DMS53 treated with DMSO at 0.1 percent for 48 hours (cell line): ENCODE measurements around the gene DTWD2.
"Not testable (repeated sequence)": the region's sequence is repeated elsewhere in the genome, so short reads cannot be mapped to it uniquely, and the experiment has no call there.

ENCODE experiments used
- DNase-seq: peaks from one replicate; lab custom pipeline; 2025; ENCODE audit not compliant: unreplicated experiment; lab: John Stamatoyannopoulos, UW

The DTWD2 gene

DNA sequence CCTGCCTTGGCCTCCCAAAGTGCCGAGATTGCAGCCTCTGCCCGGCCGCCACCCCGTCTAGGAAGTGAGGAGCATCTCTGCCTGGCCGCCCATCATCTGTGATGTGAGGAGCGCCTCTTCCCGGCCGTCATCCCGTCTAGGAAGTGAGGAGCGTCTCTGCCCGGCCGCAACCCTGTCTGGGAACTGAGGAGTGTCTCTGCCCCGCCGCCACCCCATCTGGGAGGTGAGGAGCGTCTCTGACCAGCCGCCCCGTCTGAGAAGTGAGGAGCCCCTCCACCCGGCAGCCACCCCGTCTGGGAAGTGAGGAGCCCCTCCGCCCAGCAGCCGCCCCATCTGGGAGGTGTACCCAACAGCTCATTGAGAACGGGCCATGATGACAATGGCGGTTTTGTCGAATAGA lies 10.5 kb upstream of the DTWD2 start:
- DNase-seq = not testable (repeated sequence)

DNA sequence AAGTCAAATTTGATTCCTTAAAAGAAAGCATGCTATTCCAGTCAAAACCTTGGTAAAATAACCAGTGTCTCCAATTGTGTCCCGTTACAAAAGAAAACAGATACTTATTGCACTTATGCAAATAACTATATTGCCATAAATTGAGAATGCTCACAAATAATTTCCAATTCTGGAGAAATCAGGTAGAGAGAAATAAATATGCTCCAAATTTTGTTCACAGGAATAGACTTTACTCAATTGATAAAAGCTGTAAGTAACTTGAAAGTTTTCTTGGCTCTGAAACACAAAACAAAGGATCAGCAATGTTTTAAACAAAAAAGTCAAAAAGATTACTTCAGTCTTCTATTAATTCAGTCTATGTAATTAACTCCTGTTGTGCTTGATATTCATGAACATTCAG lies 7.8 kb upstream of the DTWD2 start:
- DNase-seq = no peak

DNA sequence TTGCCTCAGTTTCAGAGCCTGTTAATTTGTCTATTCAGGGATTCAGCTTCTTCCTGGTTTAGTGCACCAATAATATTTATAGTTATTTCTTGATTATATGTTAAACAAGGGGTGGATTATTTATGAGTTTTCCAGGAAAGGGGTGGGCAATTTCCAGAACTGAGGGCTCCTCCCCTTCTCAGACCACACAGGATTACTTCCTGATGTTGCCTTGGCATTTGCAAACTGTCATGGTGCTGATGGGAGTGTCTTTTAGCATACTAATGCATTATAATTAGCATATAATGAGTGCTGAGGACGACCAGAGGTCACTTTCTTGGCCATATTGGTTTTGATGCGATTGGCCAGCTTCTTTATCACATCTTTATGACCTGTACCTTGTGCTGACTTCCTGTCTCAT lies 6.2 kb upstream of the DTWD2 start:
- DNase-seq = no peak

DNA sequence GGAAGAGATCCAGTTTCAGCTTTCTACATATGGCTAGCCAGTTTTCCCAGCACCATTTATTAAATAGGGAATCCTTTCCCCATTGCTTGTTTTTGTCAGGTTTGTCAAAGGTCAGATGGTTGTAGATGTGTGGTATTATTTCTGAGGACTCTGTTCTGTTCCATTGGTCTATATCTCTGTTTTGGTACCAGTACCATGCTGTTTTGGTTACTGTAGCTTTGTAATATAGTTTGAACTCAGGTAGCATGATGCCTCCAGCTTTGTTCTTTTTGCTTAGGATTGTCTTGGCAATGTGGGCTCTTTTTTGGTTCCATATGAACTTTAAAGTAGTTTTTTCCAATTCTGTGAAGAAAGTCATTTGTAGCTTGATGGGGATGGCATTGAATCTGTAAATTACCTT lies 4.8 kb upstream of the DTWD2 start:
- not testable (repeated sequence) for DNase-seq

DNA sequence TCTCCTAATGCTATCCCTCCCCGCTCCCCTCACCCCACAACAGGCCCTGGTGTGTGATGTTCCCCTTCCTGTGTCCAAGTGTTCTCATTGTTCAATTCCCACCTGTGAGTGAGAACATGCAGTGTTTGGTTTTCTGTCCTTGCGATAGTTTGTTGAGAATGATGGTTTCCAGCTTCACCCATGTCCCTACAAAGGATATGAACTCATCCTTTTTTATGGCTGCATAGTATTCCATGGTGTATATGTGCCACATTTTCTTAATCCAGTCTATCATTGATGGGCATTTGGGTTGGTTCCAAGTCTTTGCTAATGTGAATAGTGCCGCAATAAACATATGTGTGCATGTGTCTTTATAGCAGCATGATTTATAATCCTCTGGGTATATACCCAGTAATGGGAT lies 3.7 kb upstream of the DTWD2 start:
- not testable (repeated sequence) for DNase-seq

DNA sequence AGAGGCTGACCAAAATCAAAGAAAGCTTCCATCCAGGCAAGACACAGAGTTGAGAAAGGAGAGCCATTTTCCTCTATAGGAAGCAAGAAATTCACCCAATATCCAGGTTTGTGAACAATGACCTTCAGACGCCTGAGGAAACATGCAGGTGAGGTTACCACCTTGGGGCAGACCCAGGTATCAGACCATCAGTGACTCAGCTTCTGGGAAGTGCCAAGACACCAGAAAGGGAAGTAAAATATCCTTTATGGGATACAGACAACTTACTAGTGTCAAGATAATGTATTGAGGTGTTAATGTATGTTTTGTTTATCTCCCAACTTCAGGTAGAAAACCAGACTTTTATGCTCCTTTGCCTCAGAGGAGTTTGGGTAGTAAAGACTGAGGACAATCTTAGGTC lies 2.2 kb upstream of the DTWD2 start:
- no peak for DNase-seq

DNA sequence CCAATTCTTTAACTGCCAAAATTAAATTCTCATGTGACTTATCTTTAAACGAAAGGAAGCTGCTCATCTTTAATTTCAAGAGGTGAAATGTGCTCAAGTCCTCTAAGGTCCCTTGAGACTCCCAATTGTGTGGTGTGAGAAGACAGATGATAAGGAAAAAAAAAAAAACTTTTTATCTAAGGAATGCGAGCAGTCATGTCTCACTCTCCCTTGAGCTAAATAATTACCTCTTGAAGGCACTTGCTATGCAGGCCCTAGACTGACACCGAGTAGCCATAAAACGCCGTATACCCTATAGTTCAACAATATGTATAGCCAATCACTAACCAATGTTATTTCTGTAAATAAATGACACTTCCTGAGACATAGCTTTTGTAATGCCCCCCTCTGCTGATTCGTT lies 1.5 kb upstream of the DTWD2 start:
- DNase-seq = no peak

DNA sequence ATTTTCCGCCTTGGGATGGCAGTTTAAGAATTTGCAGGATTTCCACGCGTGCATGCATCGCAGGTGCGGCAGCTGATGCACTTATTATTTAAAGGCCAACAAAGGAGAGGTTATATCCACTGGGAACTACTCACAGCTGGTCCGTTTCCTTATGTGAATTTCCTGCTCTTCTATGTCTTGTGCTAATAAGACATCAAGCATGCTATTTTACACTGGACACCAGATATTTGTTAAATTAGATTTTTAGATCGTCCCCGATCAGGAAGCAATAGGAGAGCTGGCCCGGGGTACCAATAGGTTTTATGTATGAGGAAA lies 476 bp upstream of the DTWD2 start:
- DNase-seq = peak; percentile 86

DNA sequence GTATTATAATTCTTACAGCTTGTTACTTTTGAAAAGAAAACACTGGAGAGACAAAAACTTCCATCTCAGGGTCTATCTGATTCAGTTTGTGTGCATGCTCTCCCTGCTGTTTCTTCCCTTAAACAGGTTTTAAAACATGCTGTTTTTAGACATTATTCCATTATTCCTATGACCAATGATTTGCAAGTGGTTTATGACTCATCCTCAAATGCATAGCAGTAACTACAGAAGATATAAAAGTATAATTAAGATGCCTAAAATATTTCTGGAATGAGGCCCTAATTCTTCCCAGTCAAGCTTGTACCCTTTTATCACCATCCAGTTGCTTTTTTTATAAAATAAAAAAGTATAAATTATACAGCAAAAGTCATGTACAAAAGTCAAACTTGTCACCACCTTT lies 3.7 kb downstream of the DTWD2 start:
- no peak for DNase-seq

DNA sequence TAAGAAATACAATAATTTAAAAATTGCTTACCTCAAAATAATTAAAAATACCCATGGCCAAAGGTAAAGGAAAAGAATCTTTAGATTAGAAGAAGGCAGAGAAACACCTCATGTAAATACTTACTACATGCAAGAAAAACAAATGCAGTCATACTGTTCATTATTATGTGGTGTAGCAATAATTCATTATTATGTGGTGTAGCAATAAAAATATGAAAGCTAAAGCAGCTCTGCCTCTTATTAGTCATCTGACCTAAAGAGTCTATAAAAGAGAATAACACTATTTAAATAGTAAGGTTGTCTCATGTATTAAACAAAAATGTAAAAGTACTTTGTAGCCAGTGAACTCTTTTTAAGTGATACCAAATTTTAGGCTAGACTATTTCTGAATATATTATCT lies 6.6 kb downstream of the DTWD2 start:
- DNase-seq = no peak

DNA sequence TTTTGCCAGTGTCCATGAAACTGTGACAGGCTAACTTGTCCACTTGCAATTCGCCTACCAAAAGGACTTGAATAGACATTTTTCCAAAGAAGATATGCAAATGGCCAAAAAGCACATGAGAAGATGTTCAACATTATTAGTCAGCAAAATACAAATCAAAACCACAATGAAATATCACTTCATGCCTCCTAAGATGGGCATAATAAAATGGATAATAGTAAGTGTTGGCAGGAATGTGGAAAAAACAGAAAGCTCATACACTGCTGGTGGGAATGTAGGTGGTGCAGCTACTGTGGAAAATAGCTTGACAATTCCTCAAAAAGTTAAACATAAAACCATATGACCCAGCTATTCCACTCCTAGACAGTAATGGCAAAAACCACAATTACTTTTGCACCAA lies 7.9 kb downstream of the DTWD2 start:
- no peak for DNase-seq

DNA sequence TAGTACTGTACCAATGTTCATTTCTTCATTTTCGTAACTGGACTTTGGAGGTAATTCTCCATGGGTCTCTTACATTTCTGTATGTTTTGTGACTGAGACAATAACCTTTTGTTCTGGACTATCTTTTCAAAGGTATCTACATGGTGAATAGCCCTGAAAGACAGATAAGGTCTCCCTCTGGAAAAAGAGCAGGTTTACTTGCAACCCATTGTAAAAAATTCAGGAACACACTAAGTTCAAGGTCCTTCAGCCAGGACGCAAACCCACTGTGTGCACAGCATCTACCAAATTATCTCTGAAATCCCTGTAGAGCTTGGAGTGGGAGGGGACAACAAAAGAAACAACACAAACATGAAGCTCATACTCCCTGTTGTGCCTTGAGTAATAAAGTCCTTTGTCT lies 8.3 kb downstream of the DTWD2 start:
- no peak for DNase-seq

DNA sequence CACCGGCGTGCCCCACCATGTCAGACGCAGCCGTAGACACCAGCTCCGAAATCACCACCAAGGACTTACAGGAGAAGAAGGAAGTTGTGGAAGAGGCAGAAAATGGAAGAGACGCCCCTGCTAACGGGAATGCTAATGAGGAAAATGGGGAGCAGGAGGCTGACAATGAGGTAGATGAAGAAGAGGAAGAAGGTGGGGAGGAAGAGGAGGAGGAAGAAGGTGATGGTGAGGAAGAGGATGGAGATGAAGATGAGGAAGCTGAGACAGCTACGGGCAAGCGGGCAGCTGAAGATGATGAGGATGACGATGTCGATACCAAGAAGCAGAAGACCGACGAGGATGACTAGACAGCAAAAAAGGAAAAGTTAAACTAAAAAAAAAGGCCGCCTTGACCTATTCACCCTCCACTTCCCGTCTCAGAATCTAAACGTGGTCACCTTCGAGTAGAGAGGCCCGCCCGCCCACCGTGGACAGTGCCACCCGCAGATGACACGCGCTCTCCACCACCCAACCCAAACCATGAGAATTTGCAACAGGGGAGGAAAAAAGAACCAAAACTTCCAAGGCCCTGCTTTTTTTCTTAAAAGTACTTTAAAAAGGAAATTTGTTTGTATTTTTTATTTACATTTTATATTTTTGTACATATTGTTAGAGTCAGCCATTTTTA lies 14.4 kb downstream of the DTWD2 start:
- DNase-seq = not testable (repeated sequence)

DNA sequence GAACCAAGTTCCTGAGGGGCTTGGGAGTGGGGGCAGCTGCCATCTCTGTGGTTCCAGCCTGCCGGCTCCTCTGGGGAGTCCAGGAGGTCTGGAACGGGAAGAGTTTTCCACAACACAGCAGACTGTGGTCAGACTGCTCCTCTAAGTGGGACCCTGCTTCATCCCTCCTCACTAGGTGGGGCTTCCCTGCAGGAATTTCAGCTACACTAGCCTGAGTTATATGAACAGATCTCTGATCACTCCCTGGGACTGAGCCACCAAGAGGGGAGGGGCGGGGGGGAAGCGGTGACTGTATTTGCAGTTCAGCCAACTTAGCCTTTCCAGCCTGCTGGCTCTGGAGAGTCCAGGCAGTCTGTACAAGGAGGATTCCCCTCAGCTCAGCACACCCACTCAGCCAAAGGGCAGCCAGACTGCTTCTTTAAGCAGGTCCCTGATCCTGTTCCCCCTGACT lies 19.4 kb downstream of the DTWD2 start:
- no peak for DNase-seq

DNA sequence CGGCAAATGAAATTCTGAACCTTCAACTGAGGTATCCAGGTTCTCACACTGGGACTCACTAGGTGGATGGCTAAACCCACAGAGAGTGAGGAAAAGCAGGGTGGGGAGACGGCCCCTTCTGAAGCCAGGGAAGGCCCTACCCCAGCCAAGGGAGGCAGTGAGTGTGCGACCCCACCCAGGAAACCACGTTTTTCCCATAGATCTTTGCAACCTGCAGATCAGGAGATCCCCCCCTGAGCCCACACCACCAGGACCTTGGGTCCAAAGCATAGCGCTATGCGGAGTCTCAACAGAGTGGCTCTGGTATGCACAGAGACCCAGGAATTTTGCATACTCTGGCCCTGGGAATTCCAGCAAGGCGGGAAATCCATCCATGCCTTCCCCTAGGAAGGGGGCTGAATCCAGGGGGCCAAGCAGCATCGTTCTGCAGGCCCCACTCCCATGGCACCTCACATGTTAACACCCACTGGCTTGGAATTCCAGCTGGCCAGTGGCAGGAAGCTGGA lies 19.9 kb downstream of the DTWD2 start:
- DNase-seq = no peak

DNA sequence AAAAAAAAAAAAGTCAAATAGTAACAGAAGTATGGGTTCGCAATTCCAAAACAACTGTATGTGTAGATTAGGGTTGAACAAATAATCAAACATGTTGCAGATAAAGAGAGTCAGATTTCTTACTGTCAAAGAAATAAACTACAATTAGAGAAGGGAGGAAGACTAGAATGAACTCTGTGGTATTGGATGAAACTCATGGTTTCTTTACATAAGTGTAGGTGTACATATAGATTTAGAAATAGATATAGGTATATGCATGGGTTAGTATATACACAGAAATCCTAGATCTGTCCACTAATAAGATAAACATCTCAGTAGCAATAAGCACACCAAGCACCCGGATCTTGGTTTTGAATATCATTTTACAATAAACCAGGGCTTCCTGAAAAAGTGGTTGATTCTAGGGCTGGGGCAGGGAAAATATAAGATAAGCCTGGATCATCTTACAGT lies 21.3 kb downstream of the DTWD2 start:
- no peak for DNase-seq

DNA sequence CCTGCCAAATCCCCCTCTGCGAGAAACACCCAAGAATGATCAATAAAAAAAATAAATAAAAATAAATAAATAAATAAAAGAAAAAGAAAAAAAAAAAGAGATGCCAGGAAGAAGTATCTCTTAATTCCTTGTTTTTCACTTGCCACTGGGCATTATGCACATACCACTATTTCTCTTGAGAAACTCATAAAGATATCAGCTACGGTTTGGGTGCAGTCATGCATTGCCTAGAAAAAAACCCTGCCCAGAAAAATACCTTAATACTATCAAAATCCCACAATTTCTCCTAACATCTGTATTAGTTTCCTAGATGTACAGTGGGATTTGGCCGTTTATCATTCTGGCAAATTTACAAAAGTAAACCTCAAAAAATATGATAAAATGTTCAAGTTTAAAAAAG lies 22.5 kb downstream of the DTWD2 start:
- no peak for DNase-seq

DNA sequence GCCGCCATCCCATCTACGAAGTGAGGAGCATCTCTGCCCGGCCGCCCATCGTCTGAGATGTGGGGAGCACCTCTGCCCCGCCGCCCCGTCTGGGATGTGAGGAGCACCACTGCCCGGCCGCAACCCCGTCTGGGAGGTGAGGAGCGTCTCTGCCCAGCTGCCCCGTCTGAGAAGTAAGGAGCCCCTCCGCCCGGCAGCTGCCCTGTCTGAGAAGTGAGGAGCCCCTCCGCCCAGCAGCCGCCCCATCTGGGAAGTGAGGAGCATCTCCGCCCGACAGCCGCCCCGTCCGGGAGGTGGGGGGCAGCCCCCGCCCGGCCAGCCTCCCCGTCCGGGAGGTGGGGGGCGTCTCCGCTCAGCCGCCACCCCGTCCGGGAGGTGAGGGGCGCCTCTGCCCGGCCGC lies 23.4 kb downstream of the DTWD2 start:
- DNase-seq = not testable (repeated sequence)

DNA sequence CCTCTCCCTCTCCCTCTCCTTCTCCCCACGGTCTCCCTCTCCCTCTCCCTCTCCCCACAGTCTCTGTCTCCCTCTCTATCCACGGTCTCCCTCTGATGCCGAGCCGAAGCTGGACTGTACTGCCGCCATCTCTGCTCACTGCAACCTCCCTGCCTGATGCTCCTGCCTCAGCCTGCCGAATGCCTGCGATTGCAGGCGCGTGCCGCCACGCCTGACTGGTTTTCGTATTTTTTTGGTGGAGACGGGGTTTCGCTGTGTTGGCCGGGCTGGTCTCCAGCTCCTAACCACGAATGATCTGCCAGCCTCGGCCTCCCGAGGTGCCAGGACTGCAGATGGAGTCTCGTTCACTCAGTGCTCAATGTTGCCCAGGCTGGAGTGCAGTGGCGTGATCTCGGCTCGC lies 24.0 kb downstream of the DTWD2 start:
- not testable (repeated sequence) for DNase-seq

DNA sequence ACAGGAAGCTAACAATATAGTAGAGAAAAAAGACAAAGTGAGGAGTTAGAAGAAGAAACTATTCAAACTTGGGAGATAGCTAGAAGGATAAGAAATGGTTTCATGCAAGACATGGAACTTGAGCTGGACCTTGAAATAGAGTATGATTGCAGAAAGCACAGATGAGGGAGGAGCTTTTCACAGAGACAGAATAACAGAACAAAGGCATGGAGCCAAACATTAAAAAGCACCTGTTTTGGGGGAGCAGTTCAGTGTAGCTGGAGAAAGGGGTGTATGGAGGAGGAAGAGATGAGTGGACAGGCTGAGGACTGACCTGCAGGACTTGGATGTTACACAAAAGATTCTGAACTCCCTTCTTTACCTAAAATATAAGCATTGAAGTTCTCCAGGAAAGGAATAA lies 25.2 kb downstream of the DTWD2 start:
- DNase-seq = no peak

DNA sequence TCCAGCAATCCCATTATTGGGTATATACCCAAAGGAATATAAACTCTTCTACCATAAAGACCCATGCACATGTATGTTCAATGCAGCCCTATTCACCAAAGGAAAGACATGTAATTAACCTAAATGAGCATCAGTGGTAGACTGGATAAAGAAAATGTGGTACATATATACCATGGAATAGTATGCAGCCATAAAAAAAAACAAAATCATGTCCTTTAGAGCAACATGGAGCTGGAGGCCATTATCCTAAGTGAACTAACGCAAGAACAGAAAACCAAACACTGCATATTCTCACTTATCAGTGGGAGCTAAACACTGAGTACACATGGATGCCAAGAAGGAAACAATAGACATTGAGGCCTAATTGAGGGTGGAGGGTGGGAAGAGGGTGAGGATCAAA lies 27.8 kb downstream of the DTWD2 start:
- no peak for DNase-seq

DNA sequence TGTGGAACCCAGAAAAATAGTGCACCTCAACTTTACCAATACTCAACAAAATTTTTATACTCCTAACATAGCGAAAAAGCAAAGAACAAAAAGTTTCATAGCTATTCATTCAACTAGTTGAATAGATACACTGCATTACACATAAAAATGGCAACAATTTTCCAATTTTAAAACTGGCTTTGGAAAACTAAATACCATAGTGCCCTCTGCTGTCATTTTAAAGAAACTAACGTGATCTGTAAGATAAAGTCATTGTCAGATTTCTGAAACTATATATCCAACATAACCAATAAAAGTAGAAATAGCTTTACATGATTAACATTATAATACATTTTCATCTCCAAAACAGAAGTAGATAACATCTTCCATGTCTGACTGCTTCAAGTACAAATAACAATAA lies 31.6 kb downstream of the DTWD2 start:
- DNase-seq = peak; percentile 22

DNA sequence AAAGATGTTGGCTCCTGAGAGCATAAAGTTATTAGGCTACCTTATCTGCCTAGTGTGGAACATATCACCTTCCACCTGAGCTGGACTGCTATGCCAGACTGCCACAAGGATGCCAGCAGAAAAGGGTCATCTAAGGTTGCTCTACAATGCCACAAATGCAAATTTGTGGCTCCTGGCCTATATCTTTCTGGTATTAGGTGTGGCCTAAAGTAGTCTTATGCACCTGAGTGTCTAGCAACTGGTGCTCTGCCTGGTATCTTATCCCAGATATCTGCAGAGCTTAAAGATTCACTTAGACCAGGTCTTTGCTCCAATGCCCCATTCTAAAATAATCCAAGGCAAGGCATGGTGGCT lies 34.7 kb downstream of the DTWD2 start:
- no peak for DNase-seq
